HEK293 (cell line): ENCODE data around the gene VARS1.

ENCODE experiments used
- ELK4 ChIP-seq: IDR thresholded peaks from 2 replicates; pipeline ENCODE4 v1.6.1; 2011; ENCODE audit warnings: mild to moderate bottlenecking, low read depth, low read length, borderline replicate concordance
- PBX3 ChIP-seq: sonication (generic); formaldehyde crosslinking; IDR thresholded peaks from 2 replicates; pipeline ENCODE4 v1.8.1; 2022; ENCODE audit warnings: mild to moderate bottlenecking, moderate library complexity, missing genetic modification reagents
- PRDM10 ChIP-seq: fragments of 450-650 bp; formaldehyde crosslinking; IDR thresholded peaks from 2 replicates; pipeline ENCODE4 v1.5.1; 2016; ENCODE audit warnings: missing biosample characterization, missing genetic modification characterization
- REPIN1 ChIP-seq: fragments of 450-650 bp; formaldehyde crosslinking; IDR thresholded peaks from 2 replicates; pipeline ENCODE4 v1.5.1; 2017; ENCODE audit warnings: missing biosample characterization, missing genetic modification characterization, low read depth
- SP2 ChIP-seq: fragments of 450-650 bp; formaldehyde crosslinking; IDR thresholded peaks from 2 replicates; pipeline ENCODE4 v1.5.1; 2016; ENCODE audit warnings: missing biosample characterization, missing genetic modification characterization
- ZNF2 ChIP-seq: fragments of 450-650 bp; formaldehyde crosslinking; IDR thresholded peaks from 2 replicates; pipeline ENCODE4 v1.5.1; 2016; ENCODE audit warnings: missing biosample characterization, missing genetic modification characterization
- TF ChIP-seq, protein P1 (sequence below): fragments of 450-650 bp; formaldehyde crosslinking; conservative IDR thresholded peaks from 2 replicates; pipeline ENCODE4 v1.5.1; 2016; ENCODE audit warnings: low read depth, missing biosample characterization, missing genetic modification characterization

GRCh38 chr6:31792090-31792374 is 3.5 kb downstream of the VARS1 start:
- TF ChIP-seq ELK4, result no peak
- no peak for TF ChIP-seq SP2
- TF ChIP-seq REPIN1 (tag by site-specific recombination), result no peak
- TF ChIP-seq PBX3, result no peak
- TF ChIP-seq ZNF2 (tag by site-specific recombination), result no peak
- peak; percentile 93 for TF ChIP-seq PRDM10 (tag by site-specific recombination)
- TF ChIP-seq, protein P1, sequence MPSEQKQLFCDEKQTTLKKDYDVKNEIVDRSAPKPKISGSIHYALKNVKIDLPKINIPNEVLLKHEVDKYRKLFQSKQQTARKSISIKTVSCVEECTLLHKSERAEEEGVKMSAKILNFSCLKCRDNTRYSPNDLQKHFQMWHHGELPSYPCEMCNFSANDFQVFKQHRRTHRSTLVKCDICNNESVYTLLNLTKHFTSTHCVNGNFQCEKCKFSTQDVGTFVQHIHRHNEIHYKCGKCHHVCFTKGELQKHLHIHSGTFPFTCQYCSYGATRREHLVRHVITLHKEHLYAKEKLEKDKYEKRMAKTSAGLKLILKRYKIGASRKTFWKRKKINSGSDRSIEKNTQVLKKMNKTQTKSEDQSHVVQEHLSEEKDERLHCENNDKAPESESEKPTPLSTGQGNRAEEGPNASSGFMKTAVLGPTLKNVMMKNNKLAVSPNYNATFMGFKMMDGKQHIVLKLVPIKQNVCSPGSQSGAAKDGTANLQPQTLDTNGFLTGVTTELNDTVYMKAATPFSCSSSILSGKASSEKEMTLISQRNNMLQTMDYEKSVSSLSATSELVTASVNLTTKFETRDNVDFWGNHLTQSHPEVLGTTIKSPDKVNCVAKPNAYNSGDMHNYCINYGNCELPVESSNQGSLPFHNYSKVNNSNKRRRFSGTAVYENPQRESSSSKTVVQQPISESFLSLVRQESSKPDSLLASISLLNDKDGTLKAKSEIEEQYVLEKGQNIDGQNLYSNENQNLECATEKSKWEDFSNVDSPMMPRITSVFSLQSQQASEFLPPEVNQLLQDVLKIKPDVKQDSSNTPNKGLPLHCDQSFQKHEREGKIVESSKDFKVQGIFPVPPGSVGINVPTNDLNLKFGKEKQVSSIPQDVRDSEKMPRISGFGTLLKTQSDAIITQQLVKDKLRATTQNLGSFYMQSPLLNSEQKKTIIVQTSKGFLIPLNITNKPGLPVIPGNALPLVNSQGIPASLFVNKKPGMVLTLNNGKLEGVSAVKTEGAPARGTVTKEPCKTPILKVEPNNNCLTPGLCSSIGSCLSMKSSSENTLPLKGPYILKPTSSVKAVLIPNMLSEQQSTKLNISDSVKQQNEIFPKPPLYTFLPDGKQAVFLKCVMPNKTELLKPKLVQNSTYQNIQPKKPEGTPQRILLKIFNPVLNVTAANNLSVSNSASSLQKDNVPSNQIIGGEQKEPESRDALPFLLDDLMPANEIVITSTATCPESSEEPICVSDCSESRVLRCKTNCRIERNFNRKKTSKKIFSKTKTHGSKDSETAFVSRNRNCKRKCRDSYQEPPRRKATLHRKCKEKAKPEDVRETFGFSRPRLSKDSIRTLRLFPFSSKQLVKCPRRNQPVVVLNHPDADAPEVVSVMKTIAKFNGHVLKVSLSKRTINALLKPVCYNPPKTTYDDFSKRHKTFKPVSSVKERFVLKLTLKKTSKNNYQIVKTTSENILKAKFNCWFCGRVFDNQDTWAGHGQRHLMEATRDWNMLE, result no peak
